Prostate gland (tissue), 2 donors: ENCODE results near the gene MINPP1. TPM values are rescaled to one million over a fixed set of nuclear protein-coding genes. Genes with fewer than 3 reads are reported as not detected.

ENCODE experiments used
- DNase-seq: peaks from one replicate; pipeline ENCODE4 v3.0.0-alpha.2; 2019; ENCODE audit warnings: low spot score
- H3K27ac ChIP-seq, 2 donors: fragments of 200-600 bp; sonication (generic); 2 replicates each; pipeline ENCODE4 v1.5.1; 2017 to 2019
- H3K27me3 ChIP-seq: fragments of 200-600 bp; sonication (generic); replicated peaks from 2 replicates; pipeline ENCODE4 v1.5.1; 2019; ENCODE audit not compliant: insufficient read depth
- H3K36me3 ChIP-seq, 2 donors: fragments of 200-600 bp; sonication (generic); 1 replicate in 1 of 2; 2 replicates in 1 of 2; pipeline versions ENCODE4 v1.5.1 to v1.8.1; 2017 to 2019
- H3K4me1 ChIP-seq: fragments of 200-600 bp; sonication (generic); replicated peaks from 2 replicates; pipeline ENCODE4 v1.5.1; 2019
- H3K4me3 ChIP-seq, 2 donors: fragments of 200-600 bp; sonication (generic); 2 replicates each; pipeline ENCODE4 v1.5.1; 2017 to 2019
- H3K9me3 ChIP-seq: fragments of 200-600 bp; sonication (generic); 2 replicates; pipeline ENCODE4 v1.5.1; 2017
- POLR2AphosphoS5 ChIP-seq: sonication (generic); formaldehyde crosslinking; IDR thresholded peaks from one replicate; pipeline ENCODE4 v1.6.1; 2017; ENCODE audit warnings: antibody characterized with exemption
- WGBS: methylation state at CpG from one replicate; pipeline ENCODE4 v1.1.5; 2018; 5-methylcytosine and 5-hydroxymethylcytosine counted together
- intact Hi-C: fragments of 100-400 bp; cut with DNase I; formaldehyde crosslinking; loops from one replicate; pipeline ENCODE4 v1.14.2; 2022
- microRNA-seq: library from miRNA; unstranded; fragments of <30 nt; microRNA quantifications from one replicate; pipeline ENCODE4, GENCODE V29; 2016
- total RNA-seq, 2 donors: library from RNA; depleted of rRNA; stranded (reverse); fragments of >200 nt; gene quantifications; one replicate each; pipeline ENCODE4 v1.1.0, GENCODE V29; 2016

Gene MINPP1
- total RNA-seq, 2 donors from 2014 or later, result 26.6 to 29.3 TPM

GRCh38 chr10:87600581-87600980, 95.9 kb downstream of the MINPP1 start:
- Histone ChIP-seq H3K27ac (no peak overlapping the region), H3K27me3 (no peaks in the 10 kb centered on the region), H3K9me3 (no peaks in the 10 kb centered on the region), H3K4me3 (no peak overlapping the region), H3K4me1 (no peaks in the 10 kb centered on the region), H3K36me3 (no peaks in the 10 kb centered on the region)
- intact Hi-C loops, result no loop called here
- WGBS, result 86% methylated on average over 1 of the region's 1 CpG
- no peak for TF ChIP-seq POLR2AphosphoS5
- DNase-seq, result no peak

Small RNA genes lying within 50 kb of the gene (microRNA-seq; reads per million reads assigned to microRNA genes)
- gene MIR4678, result not detected

Other genes starting within 250 kb of the MINPP1 start
- 10 to 100 TPM in 1 of 2 donors, 1 to 10 TPM in 1; 7.8 to 13.0 TPM for gene NUTM2D, start 147.1 kb upstream of the MINPP1 start, total RNA-seq
- 1 to 10 TPM; 5.5 to 9.0 TPM for gene PAPSS2, start 155.0 kb downstream of the MINPP1 start, total RNA-seq